Subcutaneous adipose tissue (tissue), 4 donors: ENCODE data around the gene SIK3. TPM values are rescaled to one million over a fixed set of nuclear protein-coding genes. Genes with fewer than 3 reads are reported as not detected.

Source experiments
- total RNA-seq, 4 donors: library from RNA; depleted of rRNA; stranded (reverse); fragments of >200 nt; gene quantifications; one replicate each; pipeline ENCODE4 v1.1.0, GENCODE V29; 2016
- TF ChIP-seq, protein P1 (sequence below): fragments of 450-650 bp; IDR thresholded peaks from one replicate; pipeline ENCODE4 v1.5.1; 2016; ENCODE audit warnings: low read depth, mild to moderate bottlenecking, control low read depth, antibody characterized with exemption, moderate library complexity

The SIK3 gene
- total RNA-seq, 4 donors from 2014 or later: 27.7 to 44.8 (median 40.3) TPM

DNA sequence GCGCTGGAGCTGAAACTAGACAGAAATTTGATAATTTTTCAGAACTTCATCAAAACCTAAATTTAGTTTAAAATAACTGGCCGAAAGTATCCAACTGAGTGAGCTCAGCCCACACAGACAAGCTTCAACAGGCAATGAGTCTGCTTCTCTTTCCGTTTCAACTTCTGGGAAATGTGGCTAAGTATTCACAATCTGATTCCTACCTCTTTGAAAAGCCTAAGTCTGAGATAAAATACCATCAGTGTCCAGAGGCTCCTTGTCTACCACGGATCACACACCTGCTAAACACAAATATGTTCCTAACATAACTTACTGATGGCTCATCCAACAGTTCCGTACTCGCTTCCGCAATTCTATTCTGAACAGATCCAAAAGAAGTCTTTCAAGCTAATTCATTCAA is 8.5 kb downstream of the SIK3 start:
- TF ChIP-seq, protein P1, sequence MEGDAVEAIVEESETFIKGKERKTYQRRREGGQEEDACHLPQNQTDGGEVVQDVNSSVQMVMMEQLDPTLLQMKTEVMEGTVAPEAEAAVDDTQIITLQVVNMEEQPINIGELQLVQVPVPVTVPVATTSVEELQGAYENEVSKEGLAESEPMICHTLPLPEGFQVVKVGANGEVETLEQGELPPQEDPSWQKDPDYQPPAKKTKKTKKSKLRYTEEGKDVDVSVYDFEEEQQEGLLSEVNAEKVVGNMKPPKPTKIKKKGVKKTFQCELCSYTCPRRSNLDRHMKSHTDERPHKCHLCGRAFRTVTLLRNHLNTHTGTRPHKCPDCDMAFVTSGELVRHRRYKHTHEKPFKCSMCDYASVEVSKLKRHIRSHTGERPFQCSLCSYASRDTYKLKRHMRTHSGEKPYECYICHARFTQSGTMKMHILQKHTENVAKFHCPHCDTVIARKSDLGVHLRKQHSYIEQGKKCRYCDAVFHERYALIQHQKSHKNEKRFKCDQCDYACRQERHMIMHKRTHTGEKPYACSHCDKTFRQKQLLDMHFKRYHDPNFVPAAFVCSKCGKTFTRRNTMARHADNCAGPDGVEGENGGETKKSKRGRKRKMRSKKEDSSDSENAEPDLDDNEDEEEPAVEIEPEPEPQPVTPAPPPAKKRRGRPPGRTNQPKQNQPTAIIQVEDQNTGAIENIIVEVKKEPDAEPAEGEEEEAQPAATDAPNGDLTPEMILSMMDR: no peak

DNA sequence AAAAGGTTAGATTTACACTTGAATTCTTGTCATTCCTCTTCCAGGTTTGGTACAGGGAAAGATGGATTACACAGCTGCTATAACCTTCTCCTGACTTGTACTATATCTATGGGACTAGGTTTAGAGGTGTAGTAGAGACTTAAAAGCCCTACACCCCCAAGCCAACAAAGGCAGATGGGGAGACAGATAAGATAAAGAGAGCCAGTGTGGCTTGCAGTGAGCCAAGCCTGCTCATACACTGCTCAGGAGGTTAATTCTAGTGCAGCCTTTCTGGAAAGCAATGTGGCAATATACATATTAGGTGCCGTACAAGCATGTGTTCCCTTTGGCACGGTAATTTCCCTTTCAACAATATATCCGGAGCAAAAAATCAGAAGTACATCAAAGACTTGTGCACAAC is 10.8 kb downstream of the SIK3 start:
- TF ChIP-seq, protein P1: no peak

DNA sequence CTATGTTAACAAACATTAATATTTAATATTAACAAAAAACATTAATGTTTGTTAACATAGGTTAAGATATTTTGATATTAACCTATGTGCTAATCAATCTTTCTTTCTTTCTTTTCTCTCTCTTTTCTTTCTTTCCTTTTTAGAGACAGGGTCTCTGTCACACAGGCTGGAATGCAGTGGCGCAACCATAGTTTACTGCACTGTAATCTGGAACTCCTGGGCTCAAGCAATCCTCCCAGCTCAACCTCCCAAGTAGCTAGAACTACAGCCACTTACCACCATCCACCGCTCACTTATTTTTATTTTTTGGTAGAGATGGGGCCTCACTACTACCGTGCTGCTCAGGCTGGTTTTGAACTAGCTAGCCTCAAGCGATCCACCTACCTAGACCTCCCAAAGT is 13.2 kb downstream of the SIK3 start:
- TF ChIP-seq, protein P1: no peak

DNA sequence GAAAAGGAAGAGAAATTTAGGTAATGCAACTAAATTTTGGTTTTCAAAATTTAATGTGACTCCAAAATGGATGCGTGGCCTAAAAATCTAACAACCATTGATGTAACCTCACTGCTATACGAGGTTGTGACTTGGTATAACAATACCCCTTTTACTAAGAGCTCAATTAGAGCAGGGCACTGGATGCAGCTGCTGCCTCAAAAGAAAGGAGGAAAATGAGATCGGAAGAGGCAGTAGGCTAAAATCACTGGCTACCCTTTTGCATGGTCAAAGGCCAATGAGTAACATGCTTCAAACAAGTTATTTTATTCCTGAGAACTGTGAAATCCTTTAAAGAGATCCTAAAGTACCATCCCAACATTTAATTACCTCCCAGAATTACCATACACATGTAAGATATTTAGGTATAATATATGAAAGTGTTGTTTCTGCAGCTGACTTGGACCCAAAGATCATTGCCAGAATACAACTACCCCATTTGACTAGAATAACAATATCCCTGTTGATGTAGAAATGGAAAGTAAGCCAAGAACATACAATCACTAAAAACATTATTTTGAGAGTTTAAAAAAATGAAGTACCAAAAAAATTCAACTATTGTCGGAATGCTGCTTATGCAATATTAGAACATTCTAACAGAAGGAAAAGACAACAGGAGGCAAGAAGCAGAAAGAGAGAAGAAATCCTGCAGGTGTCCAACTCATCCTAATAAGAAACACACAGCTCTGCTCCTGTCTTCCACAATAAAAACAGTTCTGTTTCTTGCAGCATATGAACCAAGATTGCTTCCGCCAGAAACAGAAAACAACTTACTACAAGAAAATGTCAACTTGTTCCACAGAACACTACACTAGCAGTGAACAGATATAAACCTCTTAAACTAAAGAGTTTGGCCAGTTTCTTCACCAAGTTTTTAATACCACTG is 15.0 kb downstream of the SIK3 start:
- TF ChIP-seq, protein P1: no peak

DNA sequence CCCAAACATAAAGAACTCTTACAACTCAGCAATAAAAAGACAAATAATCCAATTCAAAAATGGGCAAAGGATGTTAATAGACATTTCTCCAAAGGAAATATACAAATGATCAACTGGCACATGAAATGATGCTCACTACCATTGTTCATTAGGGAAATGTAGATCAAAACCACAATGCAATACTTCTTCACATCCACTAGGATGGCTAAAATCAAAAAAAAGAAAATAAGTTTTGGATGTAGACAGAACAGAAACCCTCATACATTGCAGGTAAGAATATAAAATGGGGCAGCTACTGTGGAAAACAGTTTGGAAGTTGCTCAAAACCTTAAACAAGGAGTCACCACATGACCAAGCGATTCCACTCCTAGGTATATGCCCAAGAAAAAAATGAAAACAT is 16.3 kb downstream of the SIK3 start:
- TF ChIP-seq, protein P1: no peak

DNA sequence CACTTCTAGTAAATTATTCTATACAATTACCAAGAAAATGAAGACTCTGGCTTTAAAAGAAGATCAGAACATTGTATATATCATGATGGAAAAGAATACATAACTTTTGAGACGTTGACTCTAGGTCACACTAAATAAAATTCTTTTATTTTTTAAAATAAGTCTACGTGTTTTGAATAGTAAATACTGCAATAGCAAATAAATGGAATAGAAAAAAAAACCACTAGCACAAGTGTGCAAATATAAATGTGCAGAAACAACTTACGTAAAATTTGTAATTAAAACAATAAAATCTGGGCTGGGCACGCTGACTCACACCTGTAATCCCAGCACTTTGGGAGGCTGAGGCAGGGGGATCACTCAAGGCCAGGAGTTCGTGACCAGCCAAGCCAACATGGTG is 17.9 kb downstream of the SIK3 start:
- TF ChIP-seq, protein P1: no peak

DNA sequence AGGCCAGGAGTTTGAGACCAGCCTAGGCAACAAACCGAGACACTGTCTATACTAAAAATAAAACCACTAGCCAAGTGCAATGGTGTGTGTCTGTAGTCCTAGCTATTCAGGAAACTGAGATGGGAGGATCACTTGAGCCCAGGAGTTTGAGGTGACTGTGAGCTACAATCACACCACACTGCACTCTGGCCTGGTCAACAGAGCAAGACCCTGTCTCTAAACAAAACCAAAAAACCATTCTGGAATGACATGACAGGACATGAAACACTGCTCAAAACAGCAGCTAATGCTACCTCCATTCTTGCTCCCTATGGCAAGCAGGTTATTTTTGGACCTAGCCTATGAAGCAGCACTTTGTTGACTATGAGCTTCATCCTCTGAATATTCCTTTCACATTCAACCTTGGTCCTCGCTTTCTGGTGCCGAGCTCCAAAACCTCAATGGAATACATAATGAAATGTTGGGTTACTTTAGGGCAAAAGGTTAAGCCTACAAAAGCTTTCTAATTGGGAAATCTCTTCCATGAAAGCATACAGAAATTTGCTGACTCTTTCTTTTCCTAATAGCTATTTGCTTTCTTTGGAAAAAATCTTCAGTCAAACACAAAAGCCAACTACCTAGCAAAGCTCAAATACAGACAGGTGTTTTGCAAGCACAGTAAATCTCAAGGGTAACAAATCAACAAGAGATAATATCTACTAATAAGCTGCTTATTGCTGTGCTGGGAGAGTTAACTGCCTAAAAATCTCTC is 21.1 kb downstream of the SIK3 start:
- TF ChIP-seq, protein P1: no peak
